ENCODE results near the gene TMOD1.
"Not testable (repeated sequence)": the region's sequence is repeated elsewhere in the genome, so short reads cannot be mapped to it uniquely, and the experiment has no call there.

The TMOD1 gene

GRCh38 chr9:97571664-97572063 is 70.2 kb downstream of the TMOD1 start:
- DNase-seq = no peak

- DNase-seq = no peak
Measured at GRCh38 chr9:97572196-97572891, 70.9 kb downstream of the TMOD1 start.

- no peak for DNase-seq
Measured at GRCh38 chr9:97572892-97573365, 71.5 kb downstream of the TMOD1 start.

GRCh38 chr9:97573482-97574073 is 72.1 kb downstream of the TMOD1 start:
- DNase-seq = no peak

GRCh38 chr9:97574101-97574571 is 72.7 kb downstream of the TMOD1 start:
- not testable (repeated sequence) for DNase-seq

GRCh38 chr9:97574921-97575672 is 73.6 kb downstream of the TMOD1 start:
- not testable (repeated sequence) for DNase-seq

GRCh38 chr9:97575673-97576200 is 74.3 kb downstream of the TMOD1 start:
- no peak for DNase-seq

GRCh38 chr9:97577051-97577450 is 75.6 kb downstream of the TMOD1 start:
- no peak for DNase-seq

- DNase-seq = no peak
Measured at GRCh38 chr9:97578846-97579245, 77.4 kb downstream of the TMOD1 start.

GRCh38 chr9:97579914-97580313 is 78.4 kb downstream of the TMOD1 start:
- no peak for DNase-seq

GRCh38 chr9:97581590-97581989 is 80.1 kb downstream of the TMOD1 start:
- DNase-seq = not testable (repeated sequence)

GRCh38 chr9:97584778-97585177 is 83.3 kb downstream of the TMOD1 start:
- not testable (repeated sequence) for DNase-seq

- not testable (repeated sequence) for DNase-seq
Measured at GRCh38 chr9:97586909-97587308, 85.4 kb downstream of the TMOD1 start.

- no peak for DNase-seq
Measured at GRCh38 chr9:97591535-97591934, 90.1 kb downstream of the TMOD1 start.

GRCh38 chr9:97592126-97592525 is 90.7 kb downstream of the TMOD1 start:
- DNase-seq = no peak

GRCh38 chr9:97593960-97594359 is 92.5 kb downstream of the TMOD1 start:
- peak; percentile 23 for DNase-seq

GRCh38 chr9:97594381-97594921 is 93.0 kb downstream of the TMOD1 start:
- peak; percentile 37 for DNase-seq

GRCh38 chr9:97596906-97597305 is 95.4 kb downstream of the TMOD1 start:
- DNase-seq = no peak

- DNase-seq = peak; percentile 59
Measured at GRCh38 chr9:97598461-97599288, 97.2 kb downstream of the TMOD1 start.

- DNase-seq = no peak
Measured at GRCh38 chr9:97599314-97599846, 97.9 kb downstream of the TMOD1 start.

- DNase-seq = no peak
Measured at GRCh38 chr9:97600531-97601227, 99.2 kb downstream of the TMOD1 start.

Data from SHP77 treated with DMSO at 0.1 percent for 48 hours (cell line).